HG03045 (cell line): ENCODE results near the gene ENTPD7.
"Not testable (repeated sequence)": the region's sequence is repeated elsewhere in the genome, so short reads cannot be mapped to it uniquely, and the experiment has no call there.

Experiments used
- ATAC-seq: cut with Tn5 transposase; IDR thresholded peaks from one replicate; pipeline ENCODE4 v1.9.1; 2021; ENCODE audit warnings: mild to moderate bottlenecking, moderate library complexity; ENCODE audit not compliant: unreplicated experiment

ENTPD7 gene

GRCh38 chr10:99740933-99741559 lies 81.7 kb downstream of the ENTPD7 start:
- ATAC-seq, result no peak

GRCh38 chr10:99742254-99742653 lies 82.9 kb downstream of the ENTPD7 start:
- no peak for ATAC-seq

- ATAC-seq, result no peak
Measured at GRCh38 chr10:99742701-99743100, 83.4 kb downstream of the ENTPD7 start.

GRCh38 chr10:99743841-99744240 lies 84.5 kb downstream of the ENTPD7 start:
- no peak for ATAC-seq

GRCh38 chr10:99746166-99746565 lies 86.9 kb downstream of the ENTPD7 start:
- ATAC-seq, result not testable (repeated sequence)

GRCh38 chr10:99748823-99749451 lies 89.6 kb downstream of the ENTPD7 start:
- ATAC-seq, result no peak

- no peak for ATAC-seq
Measured at GRCh38 chr10:99750641-99751040, 91.3 kb downstream of the ENTPD7 start.

- no peak for ATAC-seq
Measured at GRCh38 chr10:99754670-99755069, 95.4 kb downstream of the ENTPD7 start.
